Esophagus squamous epithelium (tissue), 4 donors: ENCODE measurements around the gene PEAR1.

ENCODE experiments used
- CTCF ChIP-seq, 6 experiments: fragments of 450-650 bp in 4 of 6; fragments of 200-600 bp in 2 of 6; sonication (generic) in 2 of 6; IDR thresholded peaks; one replicate each; pipeline ENCODE4 v1.5.1; 2016 to 2019; ENCODE audit warnings: antibody characterized with exemption in 6 of 6, mild to moderate bottlenecking in 4 of 6, moderate library complexity in 4 of 6
- POLR2A ChIP-seq, 4 donors: fragments of 450-650 bp; IDR thresholded peaks; one replicate each; pipeline ENCODE4 v1.6.1; 2017; ENCODE audit warnings: antibody characterized with exemption in 4 of 4, mild to moderate bottlenecking in 4 of 4, moderate library complexity in 3 of 4

- TF ChIP-seq CTCF (IDR thresholded peaks at IDR 0.05) (no peak), POLR2A (IDR thresholded peaks at IDR 0.05) (no peak)
Observed at GRCh38 chr1:156913809-156914387, 20.4 kb downstream of the PEAR1 start.
